Neural progenitor cell (in vitro differentiated cells): ENCODE data around the gene TIMELESS. TPM values are rescaled to one million over a fixed set of nuclear protein-coding genes. Genes with fewer than 3 reads are reported as not detected.

Experiments
- DNase-seq: peaks from one replicate; pipeline ENCODE4 v3.0.0-alpha.2; 2016; ENCODE audit warnings: low spot score
- H2AFZ ChIP-seq: fragments of 200-600 bp; sonication (generic); replicated peaks from 2 replicates; pipeline ENCODE4 v1.6.1; 2016; ENCODE audit warnings: antibody characterized with exemption
- H3F3A ChIP-seq: fragments of 200-600 bp; sonication (generic); 2 replicates; pipeline ENCODE4 v1.6.1; 2016; ENCODE audit warnings: antibody characterized with exemption, low read depth
- H3K27ac ChIP-seq: fragments of 200-600 bp; sonication (generic); 2 replicates; pipeline ENCODE4 v1.5.1; 2016; ENCODE audit warnings: mild to moderate bottlenecking
- H3K27me3 ChIP-seq: fragments of 200-600 bp; sonication (generic); 2 replicates; pipeline ENCODE4 v1.6.1; 2016; ENCODE audit warnings: mild to moderate bottlenecking, moderate library complexity
- H3K36me3 ChIP-seq: fragments of 200-600 bp; sonication (generic); 2 replicates; pipeline ENCODE4 v1.5.1; 2016
- H3K4me1 ChIP-seq: fragments of 200-600 bp; sonication (generic); 2 replicates; pipeline ENCODE4 v1.6.1; 2016; ENCODE audit warnings: mixed run types
- H3K4me2 ChIP-seq: fragments of 200-600 bp; sonication (generic); 2 replicates; pipeline ENCODE4 v1.6.1; 2016
- H3K4me3 ChIP-seq: fragments of 200-600 bp; sonication (generic); 2 replicates; pipeline ENCODE4 v1.5.1; 2016
- H3K79me2 ChIP-seq: fragments of 200-600 bp; sonication (generic); 2 replicates; pipeline ENCODE4 v1.6.1; 2016; ENCODE audit warnings: low read depth
- H3K9ac ChIP-seq: fragments of 200-600 bp; sonication (generic); 2 replicates; pipeline ENCODE4 v1.6.1; 2016
- H3K9me3 ChIP-seq: fragments of 200-600 bp; sonication (generic); 2 replicates; pipeline ENCODE4 v1.5.1; 2016; ENCODE audit warnings: low read depth
- H4K20me1 ChIP-seq: fragments of 200-600 bp; sonication (generic); 2 replicates; pipeline ENCODE4 v1.6.1; 2016; ENCODE audit warnings: low read depth
- H3K27ac Mint-ChIP-seq: 3 replicates; pipeline ENCODE4 v1.8.0; 2021; ENCODE audit warnings: mixed read lengths
- H3K27me3 Mint-ChIP-seq: 2 replicates; pipeline ENCODE4 v1.8.0; 2022; ENCODE audit warnings: low read depth, mild to moderate bottlenecking, inconsistent platforms, moderate library complexity, mixed read lengths; ENCODE audit not compliant: insufficient read depth
- H3K36me3 Mint-ChIP-seq: 3 replicates; pipeline ENCODE4 v1.8.0; 2021; ENCODE audit warnings: mixed read lengths
- H3K4me1 Mint-ChIP-seq: 3 replicates; pipeline ENCODE4 v1.8.0; 2021; ENCODE audit warnings: mixed read lengths
- H3K4me3 Mint-ChIP-seq: 3 replicates; pipeline ENCODE4 v1.8.0; 2021; ENCODE audit warnings: mild to moderate bottlenecking, moderate library complexity, mixed read lengths
- H3K9me3 Mint-ChIP-seq: 3 replicates; pipeline ENCODE4 v1.8.0; 2020; ENCODE audit warnings: mixed read lengths
- CTCF ChIP-seq: fragments of 200-600 bp; sonication (generic); IDR thresholded peaks from 2 replicates; pipeline ENCODE4 v1.5.1; 2017; ENCODE audit warnings: antibody characterized with exemption, mild to moderate bottlenecking
- EZH2 ChIP-seq: fragments of 200-600 bp; sonication (generic); IDR thresholded peaks from 2 replicates; pipeline ENCODE4 v1.6.1; 2017; ENCODE audit warnings: antibody characterized with exemption, mild to moderate bottlenecking, moderate library complexity
- EZH2phosphoT487 ChIP-seq: fragments of 200-600 bp; sonication (generic); IDR thresholded peaks from 2 replicates; pipeline ENCODE4 v1.6.1; 2017; ENCODE audit warnings: antibody characterized with exemption
- total RNA-seq: library from RNA; depleted of rRNA; stranded (reverse); fragments of >200 nt; gene quantifications from 2 replicates; pipeline ENCODE4 v1.2.3, GENCODE V29; 2015; ENCODE audit warnings: low replicate concordance

Gene TIMELESS
- total RNA-seq, 1 donor from 2014 or later = 56.3 TPM

DNA sequence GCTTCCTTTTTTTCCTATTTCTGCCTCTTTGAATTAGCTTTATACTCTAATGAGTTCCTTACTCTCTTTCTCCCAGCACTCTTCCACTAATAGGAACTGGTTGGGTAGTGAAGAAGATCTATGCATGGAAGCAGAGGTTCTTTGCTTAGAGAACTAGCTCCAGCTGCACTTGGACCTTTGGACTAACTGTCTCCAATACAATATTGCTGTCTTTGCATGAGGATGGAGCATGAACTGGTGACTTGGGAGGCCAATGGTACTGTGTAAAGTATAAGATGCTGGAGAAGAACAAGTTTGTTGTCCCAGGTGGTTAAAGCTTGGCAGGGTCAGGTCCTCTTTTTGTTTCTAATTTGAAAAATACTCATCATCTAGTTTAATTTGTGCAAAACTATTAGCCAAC, 41.1 kb upstream of the TIMELESS start:
- Histone ChIP-seq H3K79me2 (no peaks in the 10 kb centered on the region), H3K4me2 (no peak overlapping the region), H3K9ac (no peak overlapping the region), H4K20me1 (no peaks in the 10 kb centered on the region), H3K9me3 (peaks cover 7% of the 10 kb centered on the region), H3K27me3 (peaks cover 71% of the 10 kb centered on the region), H2AFZ (no peak overlapping the region), H3K27ac (no peak overlapping the region), H3K4me1 (no peaks in the 10 kb centered on the region), H3F3A (peaks cover 4% of the 10 kb centered on the region), H3K4me3 (no peak overlapping the region), H3K36me3 (no peaks in the 10 kb centered on the region)
- Mint-ChIP-seq H3K27ac (no peak overlapping the region), H3K27me3 (peaks cover 46% of the 10 kb centered on the region), H3K9me3 (peaks cover 28% of the 10 kb centered on the region), H3K4me1 (peaks cover 9% of the 10 kb centered on the region), H3K4me3 (no peak overlapping the region), H3K36me3 (peaks cover 1% of the 10 kb centered on the region)
- DNase-seq = no peak
- TF ChIP-seq EZH2 (no peak), CTCF (no peak), EZH2phosphoT487 (no peak)

GRCh38 chr12:56488041-56488955, 39.1 kb upstream of the TIMELESS start, which contains the start of gene GLS2:
Gene GLS2, minus strand, starts transcription at chr12:56488161. Its CDS starts 43 bp downstream, at chr12:56488118.
- H3K9me3 ChIP-seq = no peaks in the 10 kb centered on the region
- Mint-ChIP-seq H3K4me3 (peak within 1 kb of the TSS; percentile 89), H3K27ac (no peak within 1 kb of the TSS), H3K4me1 (peaks cover 9% of the 10 kb centered on the region), H3K9me3 (peaks cover 20% of the 10 kb centered on the region), H3K36me3 (peaks cover 1% of the 10 kb centered on the region), H3K27me3 (peaks cover 44% of the 10 kb centered on the region)
- H3K27me3 ChIP-seq = peaks cover 74% of the 10 kb centered on the region
- peaks cover 9% of the 10 kb centered on the region for H3F3A ChIP-seq
- TF ChIP-seq CTCF (no peak), EZH2 (no peak), EZH2phosphoT487 (peak; percentile 29)
- DNase-seq = peak; percentile 79
- H3K27ac ChIP-seq = no peak within 1 kb of the TSS
- peak within 1 kb of the TSS; percentile 66 for H3K4me3 ChIP-seq
- no peaks in the 10 kb centered on the region for H3K36me3 ChIP-seq
- H3K4me1 ChIP-seq = no peaks in the 10 kb centered on the region
- H3K9ac ChIP-seq = no peak within 1 kb of the TSS
- H4K20me1 ChIP-seq = no peaks in the 10 kb centered on the region
- H3K79me2 ChIP-seq = no peaks in the 10 kb centered on the region
- H3K4me2 ChIP-seq = peak within 1 kb of the TSS; percentile 91
- H2AFZ ChIP-seq = peak within 1 kb of the TSS; percentile 86

- no peaks in the 10 kb centered on the region for H4K20me1 ChIP-seq
- H3K36me3 ChIP-seq = no peaks in the 10 kb centered on the region
- no peaks in the 10 kb centered on the region for H3K4me1 ChIP-seq
- no peaks in the 10 kb centered on the region for H3K79me2 ChIP-seq
- TF ChIP-seq EZH2 (peak; percentile 86), CTCF (no peak), EZH2phosphoT487 (no peak)
- Mint-ChIP-seq H3K27ac (no peak overlapping the region), H3K4me3 (peak overlapping the region; percentile 89), H3K36me3 (peaks cover 1% of the 10 kb centered on the region), H3K9me3 (peaks cover 17% of the 10 kb centered on the region), H3K27me3 (peaks cover 44% of the 10 kb centered on the region), H3K4me1 (peaks cover 9% of the 10 kb centered on the region)
- H3K27me3 ChIP-seq = peaks cover 73% of the 10 kb centered on the region
- peaks cover 9% of the 10 kb centered on the region for H3F3A ChIP-seq
- H3K27ac ChIP-seq = no peak overlapping the region
- H3K4me3 ChIP-seq = peak overlapping the region; percentile 66
- H3K9me3 ChIP-seq = no peaks in the 10 kb centered on the region
- peak; percentile 66 for DNase-seq
- H2AFZ ChIP-seq = peak overlapping the region; percentile 86
- H3K4me2 ChIP-seq = peak overlapping the region; percentile 91
- H3K9ac ChIP-seq = no peak overlapping the region
These were observed 38.3 kb upstream of the TIMELESS start for GRCh38 chr12:56487448-56488040.
